ENCODE results near the gene RTKN2.

RTKN2 gene

GRCh38 chr10:62214364-62214874 lies 54.2 kb downstream of the RTKN2 start:
- no peak for DNase-seq

GRCh38 chr10:62205750-62206399 lies 62.8 kb downstream of the RTKN2 start:
- no peak for DNase-seq

- DNase-seq, result no peak
Observed at GRCh38 chr10:62199584-62199983, 69.1 kb downstream of the RTKN2 start.

GRCh38 chr10:62196528-62196927 lies 72.1 kb downstream of the RTKN2 start:
- DNase-seq, result no peak

- no peak for DNase-seq
Observed at GRCh38 chr10:62195675-62195926, 73.0 kb downstream of the RTKN2 start.

GRCh38 chr10:62194924-62195674 lies 73.5 kb downstream of the RTKN2 start:
- DNase-seq, result no peak

- DNase-seq, result no peak
Observed at GRCh38 chr10:62193479-62193878, 75.2 kb downstream of the RTKN2 start.

- DNase-seq, result no peak
Observed at GRCh38 chr10:62189131-62189530, 79.5 kb downstream of the RTKN2 start.

GRCh38 chr10:62188021-62188616 lies 80.5 kb downstream of the RTKN2 start:
- no peak for DNase-seq

GRCh38 chr10:62186999-62187675 lies 81.5 kb downstream of the RTKN2 start:
- DNase-seq, result no peak

- no peak for DNase-seq
Observed at GRCh38 chr10:62185919-62186692, 82.5 kb downstream of the RTKN2 start.

GRCh38 chr10:62183857-62184795 lies 84.5 kb downstream of the RTKN2 start:
- no peak for DNase-seq

- no peak for DNase-seq
Observed at GRCh38 chr10:62183442-62183841, 85.2 kb downstream of the RTKN2 start.

GRCh38 chr10:62182595-62182994 lies 86.0 kb downstream of the RTKN2 start:
- no peak for DNase-seq

GRCh38 chr10:62182171-62182570 lies 86.5 kb downstream of the RTKN2 start:
- no peak for DNase-seq

GRCh38 chr10:62180677-62181076 lies 88.0 kb downstream of the RTKN2 start:
- DNase-seq, result no peak

- DNase-seq, result no peak
Observed at GRCh38 chr10:62178568-62178967, 90.1 kb downstream of the RTKN2 start.

GRCh38 chr10:62177111-62177510 lies 91.5 kb downstream of the RTKN2 start:
- no peak for DNase-seq

GRCh38 chr10:62175251-62175650 lies 93.4 kb downstream of the RTKN2 start:
- no peak for DNase-seq

- no peak for DNase-seq
Observed at GRCh38 chr10:62172465-62172864, 96.2 kb downstream of the RTKN2 start.

- no peak for DNase-seq
Observed at GRCh38 chr10:62171791-62172190, 96.9 kb downstream of the RTKN2 start.

- no peak for DNase-seq
Observed at GRCh38 chr10:62170732-62171131, 97.9 kb downstream of the RTKN2 start.
